ENCODE measurements around the gene CARD10.

DNA sequence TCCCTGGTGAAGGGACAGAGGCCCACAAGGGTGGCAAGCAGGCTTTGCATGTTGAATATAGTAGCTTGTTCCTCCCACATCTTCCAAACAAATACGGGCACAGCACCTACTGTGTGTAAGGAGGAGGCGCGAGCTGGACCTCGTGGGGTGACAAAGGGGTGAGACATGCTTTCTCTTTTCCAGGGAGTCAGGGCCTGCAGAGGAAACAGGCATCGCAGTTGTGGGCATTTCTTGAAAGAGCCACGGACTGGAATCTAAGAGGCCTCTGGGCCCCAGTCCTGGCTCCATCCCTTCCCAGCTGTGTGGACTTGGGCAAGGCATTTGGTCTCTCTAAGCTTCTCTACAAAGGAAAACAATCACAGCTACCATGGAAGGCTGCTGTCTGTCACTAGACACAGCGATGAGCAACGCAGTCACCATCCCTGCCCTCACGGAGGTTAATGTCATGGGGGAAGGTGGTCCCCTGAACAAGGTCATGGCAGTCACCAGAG is 28.1 kb upstream of the CARD10 start:
- TF ChIP-seq FOXA1 (IDR thresholded peaks at IDR 0.05) (no peak), SP1 (IDR thresholded peaks at IDR 0.05) (no peak), BHLHE40 (IDR thresholded peaks at IDR 0.05; ENCODE audit: borderline replicate concordance) (no peak), HDGF (IDR thresholded peaks at IDR 0.05; ENCODE audit: borderline replicate concordance) (no peak), FOXK2 (IDR thresholded peaks at IDR 0.05) (no peak), LEF1 (IDR thresholded peaks at IDR 0.05; ENCODE audit: borderline replicate concordance) (no peak), SUZ12 (IDR thresholded peaks at IDR 0.05) (no peak), FOXM1 (IDR thresholded peaks at IDR 0.05; ENCODE audit: borderline replicate concordance) (no peak), ZNF384 (IDR thresholded peaks at IDR 0.05) (no peak)
